B cell (primary cell): Measurements from ENCODE around the gene ADGRA1.

Experiments used
- EZH2 ChIP-seq: IDR thresholded peaks from 2 replicates; pipeline ENCODE4 v1.6.1; 2012; ENCODE audit warnings: borderline replicate concordance, low read depth, mild to moderate bottlenecking, moderate library complexity, low read length; ENCODE audit not compliant: insufficient read depth, poor library complexity, severe bottlenecking
- TF ChIP-seq, protein P1 (sequence below): fragments of 200-600 bp; IDR thresholded peaks from one replicate; pipeline ENCODE4 v1.8.0; 2022; ENCODE audit warnings: antibody characterized with exemption, mild to moderate bottlenecking

- no peak for TF ChIP-seq EZH2
- TF ChIP-seq, protein P1, sequence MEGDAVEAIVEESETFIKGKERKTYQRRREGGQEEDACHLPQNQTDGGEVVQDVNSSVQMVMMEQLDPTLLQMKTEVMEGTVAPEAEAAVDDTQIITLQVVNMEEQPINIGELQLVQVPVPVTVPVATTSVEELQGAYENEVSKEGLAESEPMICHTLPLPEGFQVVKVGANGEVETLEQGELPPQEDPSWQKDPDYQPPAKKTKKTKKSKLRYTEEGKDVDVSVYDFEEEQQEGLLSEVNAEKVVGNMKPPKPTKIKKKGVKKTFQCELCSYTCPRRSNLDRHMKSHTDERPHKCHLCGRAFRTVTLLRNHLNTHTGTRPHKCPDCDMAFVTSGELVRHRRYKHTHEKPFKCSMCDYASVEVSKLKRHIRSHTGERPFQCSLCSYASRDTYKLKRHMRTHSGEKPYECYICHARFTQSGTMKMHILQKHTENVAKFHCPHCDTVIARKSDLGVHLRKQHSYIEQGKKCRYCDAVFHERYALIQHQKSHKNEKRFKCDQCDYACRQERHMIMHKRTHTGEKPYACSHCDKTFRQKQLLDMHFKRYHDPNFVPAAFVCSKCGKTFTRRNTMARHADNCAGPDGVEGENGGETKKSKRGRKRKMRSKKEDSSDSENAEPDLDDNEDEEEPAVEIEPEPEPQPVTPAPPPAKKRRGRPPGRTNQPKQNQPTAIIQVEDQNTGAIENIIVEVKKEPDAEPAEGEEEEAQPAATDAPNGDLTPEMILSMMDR: no peak
Measured at GRCh38 chr10:133039107-133039802, 48.5 kb upstream of the ADGRA1 start.
